Skeletal muscle satellite cell (primary cell): ENCODE results near the gene MOB3A.
A peak's percentile ranks its signal among the peaks of the same experiment; 100 is the strongest.

Experiments
- H3K27me3 ChIP-seq: 2 replicates; pipeline ENCODE4 v1.7.0; 2013; ENCODE audit warnings: low read length; ENCODE audit not compliant: control insufficient read depth, insufficient read depth
- H3K36me3 ChIP-seq: 2 replicates; pipeline ENCODE4 v1.7.0; 2013; ENCODE audit warnings: mild to moderate bottlenecking, control low read depth, low read length; ENCODE audit not compliant: insufficient read depth
- H3K4me1 ChIP-seq: 2 replicates; pipeline ENCODE4 v1.7.0; 2013; ENCODE audit warnings: low read length; ENCODE audit not compliant: control insufficient read depth, insufficient read depth
- H3K4me2 ChIP-seq: 2 replicates; pipeline ENCODE4 v1.7.0; 2013; ENCODE audit warnings: mild to moderate bottlenecking, low read length
- H3K4me3 ChIP-seq: 2 replicates; pipeline ENCODE4 v1.7.0; 2013; ENCODE audit warnings: low read length
- H3K9ac ChIP-seq: 2 replicates; pipeline ENCODE4 v1.7.0; 2013; ENCODE audit warnings: mild to moderate bottlenecking, low read depth, low read length, moderate library complexity
- H3K9me3 ChIP-seq: replicated peaks from 2 replicates; pipeline ENCODE4 v1.7.0; 2013; ENCODE audit warnings: mild to moderate bottlenecking, control low read depth, low read length

The MOB3A gene

GRCh38 chr19:2049741-2050348 is 46.3 kb downstream of the MOB3A start:
- H3K9ac ChIP-seq: peak overlapping the region; percentile 87
- peak overlapping the region; percentile 97 for H3K4me3 ChIP-seq
- H3K27me3 ChIP-seq: no peaks in the 10 kb centered on the region
- peaks cover 37% of the 10 kb centered on the region for H3K4me1 ChIP-seq
- no peaks in the 10 kb centered on the region for H3K9me3 ChIP-seq
- peak overlapping the region; percentile 100 for H3K4me2 ChIP-seq
- peaks cover 23% of the 10 kb centered on the region for H3K36me3 ChIP-seq

- Histone ChIP-seq H3K4me3 (peak overlapping the region; percentile 97), H3K4me1 (peaks cover 37% of the 10 kb centered on the region), H3K9me3 (no peaks in the 10 kb centered on the region), H3K4me2 (peak overlapping the region; percentile 100), H3K9ac (peak overlapping the region; percentile 87), H3K27me3 (no peaks in the 10 kb centered on the region), H3K36me3 (peaks cover 30% of the 10 kb centered on the region)
These were observed 47.0 kb downstream of the MOB3A start for GRCh38 chr19:2048959-2049740.

GRCh38 chr19:2048104-2048958 is 47.8 kb downstream of the MOB3A start:
- Histone ChIP-seq H3K4me3 (peak overlapping the region; percentile 97), H3K4me1 (peaks cover 38% of the 10 kb centered on the region), H3K9me3 (no peaks in the 10 kb centered on the region), H3K4me2 (peak overlapping the region; percentile 100), H3K36me3 (peaks cover 34% of the 10 kb centered on the region), H3K9ac (peak overlapping the region; percentile 87), H3K27me3 (no peaks in the 10 kb centered on the region)

GRCh38 chr19:2047449-2048103 is 48.5 kb downstream of the MOB3A start:
- Histone ChIP-seq H3K4me2 (peak overlapping the region; percentile 100), H3K36me3 (peaks cover 41% of the 10 kb centered on the region), H3K4me1 (peaks cover 46% of the 10 kb centered on the region), H3K9ac (no peak overlapping the region), H3K9me3 (no peaks in the 10 kb centered on the region), H3K27me3 (no peaks in the 10 kb centered on the region), H3K4me3 (no peak overlapping the region)

GRCh38 chr19:2047076-2047448 is 49.1 kb downstream of the MOB3A start:
- no peak overlapping the region for H3K4me3 ChIP-seq
- peak overlapping the region; percentile 100 for H3K4me2 ChIP-seq
- H3K36me3 ChIP-seq: peaks cover 46% of the 10 kb centered on the region
- no peak overlapping the region for H3K9ac ChIP-seq
- H3K4me1 ChIP-seq: peaks cover 50% of the 10 kb centered on the region
- H3K27me3 ChIP-seq: no peaks in the 10 kb centered on the region
- no peaks in the 10 kb centered on the region for H3K9me3 ChIP-seq

- H3K36me3 ChIP-seq: peaks cover 52% of the 10 kb centered on the region
- H3K27me3 ChIP-seq: no peaks in the 10 kb centered on the region
- H3K4me3 ChIP-seq: no peak overlapping the region
- no peak overlapping the region for H3K4me2 ChIP-seq
- H3K9me3 ChIP-seq: no peaks in the 10 kb centered on the region
- H3K9ac ChIP-seq: no peak overlapping the region
- peaks cover 44% of the 10 kb centered on the region for H3K4me1 ChIP-seq
These were observed 49.8 kb downstream of the MOB3A start for GRCh38 chr19:2046046-2046907.

- H3K9ac ChIP-seq: no peak overlapping the region
- H3K4me1 ChIP-seq: peaks cover 47% of the 10 kb centered on the region
- no peaks in the 10 kb centered on the region for H3K27me3 ChIP-seq
- H3K4me3 ChIP-seq: no peak overlapping the region
- no peak overlapping the region for H3K4me2 ChIP-seq
- peaks cover 59% of the 10 kb centered on the region for H3K36me3 ChIP-seq
- H3K9me3 ChIP-seq: no peaks in the 10 kb centered on the region
These were observed 50.6 kb downstream of the MOB3A start for GRCh38 chr19:2045501-2046045.

- H3K36me3 ChIP-seq: peaks cover 66% of the 10 kb centered on the region
- no peaks in the 10 kb centered on the region for H3K9me3 ChIP-seq
- H3K27me3 ChIP-seq: no peaks in the 10 kb centered on the region
- no peak overlapping the region for H3K4me3 ChIP-seq
- peaks cover 47% of the 10 kb centered on the region for H3K4me1 ChIP-seq
- no peak overlapping the region for H3K4me2 ChIP-seq
- no peak overlapping the region for H3K9ac ChIP-seq
These were observed 51.2 kb downstream of the MOB3A start for GRCh38 chr19:2044709-2045500.

- Histone ChIP-seq H3K4me1 (peaks cover 41% of the 10 kb centered on the region), H3K4me2 (no peak overlapping the region), H3K9me3 (no peaks in the 10 kb centered on the region), H3K4me3 (no peak overlapping the region), H3K36me3 (peaks cover 72% of the 10 kb centered on the region), H3K9ac (no peak overlapping the region), H3K27me3 (no peaks in the 10 kb centered on the region)
These were observed 52.0 kb downstream of the MOB3A start for GRCh38 chr19:2043961-2044708.
